HG02943 (cell line): ENCODE results near the gene TRERF1.
A peak's percentile ranks its signal among the peaks of the same experiment; 100 is the strongest.
"Not testable (repeated sequence)": the region's sequence is repeated elsewhere in the genome, so short reads cannot be mapped to it uniquely, and the experiment has no call there.

Experiments
- ATAC-seq: cut with Tn5 transposase; IDR thresholded peaks from one replicate; pipeline ENCODE4 v1.9.1; 2021; ENCODE audit warnings: mild to moderate bottlenecking, low read depth, moderate library complexity; ENCODE audit not compliant: unreplicated experiment

TRERF1 gene

GRCh38 chr6:42230345-42231321 is 221.1 kb downstream of the TRERF1 start:
- ATAC-seq = no peak

DNA sequence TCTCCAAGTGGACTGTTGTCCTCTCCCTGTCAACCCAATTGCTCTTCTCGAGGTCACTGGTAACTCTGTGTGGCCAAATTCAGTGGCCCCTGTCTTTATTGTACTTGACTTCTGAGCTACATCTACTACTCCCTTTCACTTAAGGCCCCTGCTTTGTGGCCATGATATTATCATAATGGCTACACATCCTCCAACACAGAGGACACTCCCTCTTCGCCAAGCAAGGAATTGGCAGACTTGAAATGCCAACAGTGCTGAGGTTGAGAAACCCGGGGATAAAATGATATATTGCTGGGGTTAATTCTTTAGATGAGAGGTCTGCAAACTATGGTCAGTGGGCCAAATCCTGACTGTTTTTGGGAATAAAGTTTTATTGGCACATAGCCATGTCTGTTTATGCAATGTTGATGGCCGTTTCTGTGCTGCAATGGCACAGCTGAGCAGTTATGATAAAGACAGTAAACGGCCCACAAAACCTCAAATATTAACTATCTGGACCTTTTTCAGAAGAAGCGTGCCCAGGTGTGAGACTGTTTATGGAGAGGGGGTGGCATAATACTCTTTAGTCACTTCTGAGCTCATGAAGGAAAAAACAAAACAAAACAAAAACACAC is 222.1 kb downstream of the TRERF1 start:
- no peak for ATAC-seq

- ATAC-seq = no peak
These were observed 223.4 kb downstream of the TRERF1 start for GRCh38 chr6:42228305-42228704.

GRCh38 chr6:42227173-42227850 is 224.4 kb downstream of the TRERF1 start:
- ATAC-seq = no peak

- no peak for ATAC-seq
These were observed 225.0 kb downstream of the TRERF1 start for GRCh38 chr6:42226645-42227143.

DNA sequence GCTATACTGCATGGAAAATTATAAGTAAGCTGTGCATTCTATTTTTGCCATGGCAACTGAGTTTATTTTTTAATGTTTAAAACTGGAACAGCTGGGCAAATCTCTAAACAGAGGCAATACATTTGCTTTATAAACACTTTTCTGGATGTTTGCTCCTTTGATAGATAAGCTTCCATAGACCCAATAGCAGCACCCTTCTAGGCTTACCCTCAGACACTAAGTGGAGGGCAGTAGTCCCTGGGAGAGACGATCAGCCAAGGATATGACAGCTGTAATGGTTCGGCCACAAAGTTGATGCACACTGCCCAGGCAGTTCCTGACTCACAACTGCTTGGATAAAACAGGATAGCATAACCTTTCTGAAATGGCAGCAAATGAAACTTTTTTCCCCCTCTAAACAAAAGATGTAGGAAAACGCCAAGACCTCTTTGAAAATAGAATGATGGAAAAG is 225.5 kb downstream of the TRERF1 start:
- ATAC-seq = no peak

GRCh38 chr6:42225419-42225818 is 226.3 kb downstream of the TRERF1 start:
- ATAC-seq = no peak

GRCh38 chr6:42225029-42225339 is 226.7 kb downstream of the TRERF1 start:
- no peak for ATAC-seq

DNA sequence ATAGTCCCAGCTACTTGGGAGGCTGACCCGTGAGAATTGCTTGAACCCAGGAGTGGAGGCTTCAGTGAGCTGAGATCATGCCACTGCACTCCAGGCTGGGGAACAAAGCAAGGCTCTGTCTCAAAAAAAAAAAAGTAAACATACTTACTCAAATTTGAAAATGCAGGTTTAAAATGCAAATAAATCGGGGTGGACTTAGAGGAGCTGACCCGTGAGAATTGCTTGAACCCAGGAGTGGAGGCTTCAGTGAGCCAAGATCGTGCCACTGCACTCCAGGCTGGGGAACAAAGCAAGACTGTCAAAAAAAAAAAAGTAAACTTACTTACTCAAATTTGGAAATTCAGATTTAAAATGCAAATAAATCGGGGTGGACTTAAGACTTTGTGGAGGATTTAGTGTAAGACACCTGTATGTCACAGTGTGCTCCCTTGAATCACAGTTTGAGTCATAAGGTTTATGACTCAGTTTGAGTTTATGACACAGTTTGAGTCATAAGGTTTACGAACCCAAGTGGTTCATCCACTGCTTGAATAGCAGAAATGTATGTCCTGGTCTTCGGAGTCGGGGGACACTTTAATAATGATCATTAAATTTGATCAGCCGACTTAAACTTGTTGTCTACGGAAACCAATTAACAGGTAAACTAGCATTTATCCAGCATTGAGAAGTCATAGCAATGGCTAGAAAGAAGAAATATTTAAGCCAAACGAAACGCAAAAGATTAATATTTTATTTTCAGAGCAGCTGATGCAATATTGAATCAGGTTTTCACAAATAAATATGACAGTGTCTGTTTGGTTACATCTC is 227.3 kb downstream of the TRERF1 start:
- no peak for ATAC-seq

GRCh38 chr6:42222448-42222847 is 229.3 kb downstream of the TRERF1 start:
- no peak for ATAC-seq

GRCh38 chr6:42221546-42221945 is 230.2 kb downstream of the TRERF1 start:
- no peak for ATAC-seq

GRCh38 chr6:42220807-42221206 is 230.9 kb downstream of the TRERF1 start:
- no peak for ATAC-seq

- ATAC-seq = peak; percentile 86
These were observed 234.0 kb downstream of the TRERF1 start, which contains the start of gene MRPS10 for GRCh38 chr6:42217519-42218367. Gene MRPS10, minus strand, starts transcription at chr6:42217861. Its CDS starts 12 bp downstream, at chr6:42217849.

GRCh38 chr6:42217157-42217518 is 234.6 kb downstream of the TRERF1 start:
- ATAC-seq = no peak

DNA sequence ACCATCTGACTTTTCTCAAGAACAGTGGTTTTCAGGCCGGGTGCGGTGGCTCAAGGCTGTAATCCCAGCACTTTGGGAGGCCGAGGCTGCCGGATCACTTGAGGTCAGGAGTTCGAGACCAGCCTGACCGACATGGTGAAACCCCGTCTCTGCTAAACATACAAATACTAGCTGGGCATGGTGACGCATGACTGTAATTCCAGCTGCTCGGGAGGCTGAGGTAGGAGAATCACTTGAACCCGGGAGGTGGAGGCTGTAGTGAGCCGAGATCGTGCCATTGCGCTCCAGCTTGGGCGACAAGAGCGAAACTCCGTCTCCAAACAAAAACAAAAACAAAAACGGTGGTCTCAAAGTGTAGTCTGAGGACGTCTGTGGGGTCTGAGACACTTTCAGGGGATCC is 235.2 kb downstream of the TRERF1 start:
- not testable (repeated sequence) for ATAC-seq

GRCh38 chr6:42212442-42212841 is 239.3 kb downstream of the TRERF1 start:
- ATAC-seq = no peak

DNA sequence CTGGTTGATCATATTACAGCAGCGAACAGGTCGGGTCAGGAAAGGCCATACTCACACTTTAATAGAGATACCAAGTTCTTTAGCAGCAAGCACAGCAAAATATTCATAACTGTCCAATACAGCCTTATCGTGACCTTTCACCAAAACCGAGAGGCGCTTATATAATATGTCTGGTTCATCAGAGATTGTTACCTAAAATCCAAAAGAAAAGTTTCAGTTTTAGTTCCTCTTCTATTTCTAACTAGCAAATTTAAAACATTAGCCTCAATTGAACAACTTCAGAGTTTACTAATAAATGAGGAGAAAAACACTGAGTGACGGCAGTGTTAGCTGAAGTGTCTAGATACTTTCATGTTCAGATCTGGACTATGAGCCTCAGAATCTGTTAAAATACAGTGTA is 240.0 kb downstream of the TRERF1 start:
- ATAC-seq = no peak

- no peak for ATAC-seq
These were observed 241.2 kb downstream of the TRERF1 start for GRCh38 chr6:42210551-42210950.

- not testable (repeated sequence) for ATAC-seq
These were observed 244.2 kb downstream of the TRERF1 start for GRCh38 chr6:42207559-42207958.
